Stimulated activated CD8-positive, alpha-beta memory T cell treated with anti-CD3 and anti-CD28 coated beads, Interleukin-12 subunit alpha, Interleukin-12 subunit beta, amount 100 ng/mL, for 4 hours (primary cell): ENCODE measurements around the gene TCAP.
"Not testable (repeated sequence)": the region's sequence is repeated elsewhere in the genome, so short reads cannot be mapped to it uniquely, and the experiment has no call there.

Experiments
- DNase-seq: peaks from one replicate; pipeline ENCODE4 v3.0.0-alpha.2; 2020; ENCODE audit warnings: low read depth

Gene TCAP

DNA sequence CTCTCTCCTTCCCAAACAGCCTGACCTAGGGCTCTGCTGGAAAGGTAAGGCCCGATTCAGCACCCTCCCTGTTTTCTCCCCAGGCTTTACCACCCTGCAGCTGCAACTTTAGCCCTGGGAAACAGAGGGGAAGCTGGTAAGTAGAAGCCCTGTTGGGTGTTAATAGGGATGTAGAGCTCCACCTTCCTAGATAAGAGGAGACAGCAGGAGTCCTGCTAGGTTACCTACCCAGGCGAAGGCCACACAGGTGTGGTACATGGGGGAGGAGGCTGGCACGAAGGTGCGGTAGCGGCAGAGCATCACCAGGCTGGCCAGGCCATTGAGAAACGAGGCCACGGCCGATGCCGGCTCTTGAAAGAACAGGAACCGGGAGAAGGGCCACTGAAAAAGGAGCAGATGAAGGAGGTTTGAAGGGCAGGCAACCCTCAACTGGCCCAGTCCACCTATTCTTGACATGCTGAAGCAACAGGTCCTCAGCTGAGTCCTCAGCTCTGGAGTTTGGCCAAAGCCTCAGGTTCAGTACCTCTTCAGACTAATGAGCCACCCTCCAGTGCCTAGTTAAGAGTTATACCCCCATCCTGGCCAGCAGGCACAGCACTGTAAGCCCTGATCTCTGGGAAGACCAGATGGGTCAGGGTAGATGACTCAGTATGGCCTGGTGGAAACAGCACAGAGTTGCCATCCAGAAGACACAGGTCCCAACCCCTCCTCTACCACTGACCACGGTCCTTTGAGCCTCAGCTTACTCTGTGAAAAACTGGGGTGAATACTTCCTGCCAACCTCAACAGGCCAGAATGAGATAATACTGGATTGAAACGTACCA lies 19.4 kb downstream of the TCAP start:
- no peak for DNase-seq

DNA sequence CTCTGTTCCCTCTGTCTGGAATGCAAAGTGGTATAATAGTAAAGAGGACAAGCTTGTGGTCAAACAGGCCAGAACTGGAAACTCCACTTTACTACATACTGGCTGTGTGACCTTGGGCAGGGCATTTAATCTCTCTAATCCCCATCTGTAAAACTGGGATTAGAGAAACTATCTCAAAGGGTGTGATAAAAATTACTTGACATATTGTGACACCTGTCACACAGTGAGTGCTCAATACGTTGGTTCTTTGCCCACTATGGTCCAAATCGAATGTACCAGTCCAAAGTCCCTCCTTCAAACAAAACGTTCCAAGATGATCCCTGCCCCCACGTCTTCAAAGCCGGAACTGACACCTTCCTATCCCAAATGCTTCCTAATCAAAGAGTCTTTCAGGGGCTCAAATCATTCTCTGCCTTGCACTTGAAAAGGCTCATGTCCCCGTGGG lies 22.0 kb downstream of the TCAP start:
- no peak for DNase-seq

DNA sequence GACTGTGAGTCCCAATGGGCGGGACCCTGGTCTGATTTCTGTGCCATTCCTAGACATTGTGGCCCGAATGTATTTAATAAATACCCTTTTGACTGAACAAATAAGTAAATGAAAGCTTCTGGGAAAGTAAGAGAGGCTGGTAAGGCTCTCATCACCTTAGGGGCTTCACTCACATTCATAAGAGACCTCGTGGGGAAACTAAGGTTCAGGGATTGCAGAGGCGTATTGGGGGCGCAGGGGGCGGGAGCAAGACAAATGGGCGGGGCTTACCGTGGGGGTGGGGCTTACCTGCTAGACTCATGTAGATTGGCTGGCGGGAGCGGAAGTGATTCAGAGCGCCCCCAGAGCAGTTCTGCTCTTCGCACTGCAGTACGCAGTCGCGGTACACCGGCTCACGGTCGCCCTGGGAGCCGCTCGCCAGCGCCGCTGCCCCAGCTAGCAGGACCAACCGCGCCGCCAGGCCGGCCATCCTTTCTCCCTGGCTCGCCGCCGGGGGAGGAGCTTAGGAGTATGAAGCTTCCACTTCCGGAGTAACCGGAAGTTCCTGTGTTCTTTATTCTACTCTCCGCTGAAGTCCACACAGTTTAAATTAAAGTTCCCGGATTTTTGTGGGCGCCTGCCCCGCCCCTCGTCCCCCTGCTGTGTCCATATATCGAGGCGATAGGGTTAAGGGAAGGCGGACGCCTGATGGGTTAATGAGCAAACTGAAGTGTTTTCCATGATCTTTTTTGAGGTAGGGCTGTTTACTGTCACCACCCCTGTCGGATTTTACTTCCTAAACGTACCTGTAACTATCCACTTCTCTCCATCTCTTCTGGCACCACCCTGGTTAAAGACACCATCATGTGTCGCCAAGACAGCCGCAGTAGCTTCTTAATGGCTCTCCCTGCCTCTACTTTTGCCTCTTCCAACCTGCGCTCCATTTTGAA lies 22.7 kb downstream of the TCAP start, which contains the start of gene PGAP3:
PGAP3 (minus strand) TSS at position 512 of the 929 bp plus-strand sequence; CDS start at position 469, 43 bp downstream.
- peak; percentile 71 for DNase-seq

DNA sequence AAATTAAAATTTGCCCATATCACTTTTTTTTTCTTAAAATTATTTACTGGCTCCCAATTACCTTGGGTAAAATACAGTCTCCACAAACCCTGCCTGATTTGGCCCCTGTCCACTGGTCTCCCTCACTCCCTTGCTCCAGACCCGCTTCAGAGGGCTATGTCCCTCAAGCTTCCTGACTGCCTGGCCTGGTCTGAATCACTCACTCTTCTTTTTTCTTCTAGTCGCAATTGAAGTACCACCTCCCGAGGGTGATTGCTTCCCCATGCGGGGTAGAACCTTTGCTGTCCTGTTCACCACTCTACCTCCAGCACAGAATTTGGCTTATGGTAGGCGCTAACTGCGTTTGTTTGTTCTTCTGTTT lies 23.3 kb downstream of the TCAP start:
- DNase-seq, result no peak

DNA sequence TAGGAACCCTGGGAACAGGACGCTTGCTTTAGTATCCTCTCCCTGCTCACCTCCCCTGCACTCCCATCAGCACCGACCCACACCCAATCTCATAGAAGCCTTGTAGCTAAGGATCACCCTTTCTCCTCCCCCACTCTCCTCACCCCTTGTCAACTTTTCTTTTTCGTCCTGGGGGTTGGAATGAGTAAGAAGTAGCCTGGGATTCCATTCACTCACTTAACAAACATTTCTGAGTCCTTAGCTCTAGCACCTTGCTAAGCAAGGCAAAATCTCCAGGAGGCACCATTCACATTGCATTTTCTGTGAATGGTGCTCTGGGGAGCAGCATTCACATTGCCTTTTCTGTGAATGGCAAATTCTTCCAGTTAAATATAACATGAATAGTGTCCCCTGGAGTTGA lies 23.8 kb downstream of the TCAP start:
- DNase-seq, result no peak

DNA sequence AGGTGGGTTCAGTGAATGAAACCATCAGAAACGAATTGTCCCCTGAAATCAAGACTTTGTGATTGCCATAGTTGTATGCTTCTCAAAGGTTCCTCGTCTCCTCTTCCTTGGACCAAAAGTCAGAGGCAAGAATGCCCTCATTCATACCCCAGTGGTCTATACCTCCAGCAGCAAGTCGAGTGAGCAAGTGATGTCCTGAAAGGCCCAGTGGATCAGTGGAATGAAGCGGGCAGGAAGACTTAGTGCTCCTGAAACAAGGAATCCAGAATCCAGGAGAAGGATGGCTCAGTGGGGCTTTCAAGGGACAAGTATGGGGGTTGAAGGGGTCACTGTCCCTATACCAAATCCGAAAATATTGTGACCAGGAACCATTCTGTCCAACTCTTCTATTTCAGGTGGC lies 29.4 kb downstream of the TCAP start:
- DNase-seq, result no peak

DNA sequence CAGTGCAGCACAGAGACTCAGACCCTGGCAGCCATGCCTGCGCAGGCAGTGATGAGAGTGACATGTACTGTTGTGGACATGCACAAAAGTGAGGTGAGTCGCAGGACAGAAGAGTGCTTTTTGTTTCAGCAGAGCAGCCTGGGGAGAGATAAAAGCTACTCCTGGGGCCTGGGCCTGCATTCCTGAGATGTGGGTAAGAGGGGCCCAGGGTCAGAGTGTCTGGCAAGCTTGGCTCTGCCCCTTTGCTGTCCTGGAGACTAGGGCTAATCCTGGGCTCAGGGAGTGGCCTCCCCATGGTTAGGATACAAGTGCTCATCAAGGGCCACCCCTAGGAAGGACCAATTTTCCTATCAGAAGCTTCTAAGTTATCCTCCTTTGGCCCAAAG lies 29.9 kb downstream of the TCAP start:
- DNase-seq, result no peak

DNA sequence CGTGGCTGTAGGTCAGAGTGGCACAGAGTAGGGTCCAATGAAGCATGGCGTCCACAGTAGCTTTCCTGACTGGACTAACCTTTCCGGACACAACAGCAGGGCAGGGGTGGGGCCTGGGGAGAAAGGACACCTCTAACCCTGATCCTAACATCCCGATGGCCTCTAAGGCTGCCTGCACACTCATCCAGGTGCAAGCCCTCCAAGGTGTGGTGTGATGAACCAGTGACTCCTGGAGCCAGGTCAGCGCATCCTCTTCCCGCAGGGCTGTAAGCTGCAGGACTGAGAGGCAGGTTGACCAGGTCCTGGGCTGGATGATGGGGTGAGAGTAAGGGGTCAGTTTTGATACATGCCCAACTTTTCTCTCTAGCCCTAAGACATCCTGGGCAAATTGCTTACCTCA lies 31.6 kb downstream of the TCAP start:
- DNase-seq, result no peak

DNA sequence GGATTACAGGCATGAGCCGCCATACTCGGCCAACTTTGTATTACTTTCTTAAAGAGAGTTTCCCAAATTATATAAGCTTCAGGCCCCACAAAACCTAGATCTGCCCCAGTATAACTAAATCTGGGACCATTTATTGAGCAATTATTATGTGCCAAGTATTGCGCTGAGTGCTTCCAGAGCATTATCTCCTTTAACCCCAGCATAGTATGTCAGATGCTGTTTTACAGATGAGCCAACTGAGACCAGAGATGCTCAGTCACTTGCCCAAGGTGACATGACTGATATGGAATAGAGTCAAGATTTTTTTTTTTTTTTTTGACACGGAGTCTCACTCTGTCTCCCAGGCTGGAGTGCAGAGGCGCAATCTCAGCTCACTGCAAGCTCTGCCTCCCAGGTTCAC lies 32.8 kb downstream of the TCAP start:
- no peak for DNase-seq

DNA sequence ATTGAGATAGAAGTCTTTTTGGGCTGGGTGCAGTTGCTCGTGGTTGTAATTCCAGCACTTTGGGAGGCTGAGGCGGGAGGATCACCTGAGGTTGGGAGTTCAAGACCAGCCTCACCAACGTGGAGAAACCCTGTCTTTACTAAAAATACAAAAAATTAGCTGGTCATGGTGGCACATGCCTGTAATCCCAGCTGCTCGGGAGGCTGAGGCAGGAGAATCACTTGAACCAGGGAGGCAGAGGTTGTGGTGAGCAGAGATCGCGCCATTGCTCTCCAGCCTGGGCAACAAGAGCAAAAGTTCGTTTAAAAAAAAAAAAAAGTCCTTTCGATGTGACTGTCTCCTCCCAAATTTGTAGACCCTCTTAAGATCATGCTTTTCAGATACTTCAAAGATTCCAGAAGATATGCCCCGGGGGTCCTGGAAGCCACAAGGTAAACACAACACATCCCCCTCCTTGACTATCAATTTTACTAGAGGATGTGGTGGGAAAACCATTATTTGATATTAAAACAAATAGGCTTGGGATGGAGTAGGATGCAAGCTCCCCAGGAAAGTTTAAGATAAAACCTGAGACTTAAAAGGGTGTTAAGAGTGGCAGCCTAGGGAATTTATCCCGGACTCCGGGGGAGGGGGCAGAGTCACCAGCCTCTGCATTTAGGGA lies 34.1 kb downstream of the TCAP start:
- not testable (repeated sequence) for DNase-seq

DNA sequence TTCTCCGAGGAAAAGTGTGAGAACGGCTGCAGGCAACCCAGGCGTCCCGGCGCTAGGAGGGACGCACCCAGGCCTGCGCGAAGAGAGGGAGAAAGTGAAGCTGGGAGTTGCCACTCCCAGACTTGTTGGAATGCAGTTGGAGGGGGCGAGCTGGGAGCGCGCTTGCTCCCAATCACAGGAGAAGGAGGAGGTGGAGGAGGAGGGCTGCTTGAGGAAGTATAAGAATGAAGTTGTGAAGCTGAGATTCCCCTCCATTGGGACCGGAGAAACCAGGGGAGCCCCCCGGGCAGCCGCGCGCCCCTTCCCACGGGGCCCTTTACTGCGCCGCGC lies 34.6 kb downstream of the TCAP start, which contains the start of gene ERBB2:
ERBB2 (plus strand) TSS at position 247 of the 330 bp plus-strand sequence. CDS start 175 bp downstream, outside the sequence.
- no peak for DNase-seq

DNA sequence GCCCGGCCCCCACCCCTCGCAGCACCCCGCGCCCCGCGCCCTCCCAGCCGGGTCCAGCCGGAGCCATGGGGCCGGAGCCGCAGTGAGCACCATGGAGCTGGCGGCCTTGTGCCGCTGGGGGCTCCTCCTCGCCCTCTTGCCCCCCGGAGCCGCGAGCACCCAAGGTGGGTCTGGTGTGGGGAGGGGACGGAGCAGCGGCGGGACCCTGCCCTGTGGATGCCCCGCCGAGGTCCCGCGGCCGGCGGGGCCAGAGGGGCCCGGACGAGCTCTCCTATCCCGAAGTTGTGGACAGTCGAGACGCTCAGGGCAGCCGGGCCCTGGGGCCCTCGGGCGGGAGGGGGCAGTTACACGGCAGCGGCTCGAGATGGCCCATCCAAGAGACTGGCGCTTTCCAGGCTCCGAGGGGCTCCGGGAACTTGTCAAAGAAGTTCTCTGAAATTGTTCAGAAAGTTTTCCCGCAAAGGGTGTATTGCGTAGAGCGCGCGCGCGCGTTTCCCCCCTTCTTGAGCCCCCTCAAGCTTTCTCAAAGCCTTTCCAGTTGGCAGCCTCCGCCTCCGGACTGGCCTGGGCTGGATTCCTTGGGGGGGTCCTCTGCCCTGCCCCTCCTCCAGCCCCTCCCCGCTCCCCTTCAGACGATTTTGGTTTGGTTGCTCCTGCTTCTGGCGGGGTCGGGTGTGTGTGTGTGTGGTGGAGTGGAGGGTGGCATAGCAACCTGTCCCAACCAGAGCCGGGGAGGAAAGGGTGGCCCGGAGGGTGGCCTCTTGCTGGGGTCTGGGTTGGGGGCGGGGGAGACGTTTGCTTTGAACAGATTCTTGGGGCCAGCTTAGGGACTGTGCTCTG lies 35.2 kb downstream of the TCAP start:
- DNase-seq, result no peak

DNA sequence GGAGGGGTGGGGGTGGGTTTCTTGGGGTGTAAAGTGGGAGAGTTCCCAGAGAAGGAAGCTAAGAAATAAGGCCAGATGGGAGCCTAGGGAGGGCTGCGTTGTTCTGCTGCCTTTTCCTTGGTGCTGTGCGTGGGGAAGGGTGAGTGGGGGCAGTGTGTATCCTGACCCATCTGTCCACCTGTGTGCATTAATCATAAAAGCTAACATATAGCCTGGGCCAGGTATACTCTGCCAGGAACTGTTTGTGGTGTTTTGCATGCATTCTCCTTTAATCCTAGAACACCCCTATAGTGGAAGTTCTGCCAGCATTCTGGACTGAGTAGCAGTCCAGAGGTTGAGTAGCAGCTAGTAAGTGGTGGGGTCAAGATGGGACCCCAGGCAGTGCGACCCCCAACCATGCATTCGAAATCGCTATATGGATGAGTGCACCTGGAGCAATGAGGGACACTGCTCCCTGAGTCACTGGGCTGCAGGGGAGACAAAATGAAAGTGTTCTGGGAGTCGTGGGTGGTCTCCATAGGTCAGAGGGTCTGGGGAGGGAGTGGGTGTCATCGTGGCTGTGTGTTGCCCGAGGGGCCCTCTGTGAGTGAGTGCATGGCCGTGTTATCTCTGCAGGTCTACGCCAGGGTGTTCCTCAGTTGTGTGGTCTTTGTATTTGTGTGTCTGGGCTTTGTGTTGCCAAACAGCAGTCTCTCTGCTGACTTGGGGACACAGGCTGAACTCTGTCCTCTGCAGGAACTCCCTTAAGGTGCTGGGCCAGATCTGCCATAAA lies 36.0 kb downstream of the TCAP start:
- no peak for DNase-seq

DNA sequence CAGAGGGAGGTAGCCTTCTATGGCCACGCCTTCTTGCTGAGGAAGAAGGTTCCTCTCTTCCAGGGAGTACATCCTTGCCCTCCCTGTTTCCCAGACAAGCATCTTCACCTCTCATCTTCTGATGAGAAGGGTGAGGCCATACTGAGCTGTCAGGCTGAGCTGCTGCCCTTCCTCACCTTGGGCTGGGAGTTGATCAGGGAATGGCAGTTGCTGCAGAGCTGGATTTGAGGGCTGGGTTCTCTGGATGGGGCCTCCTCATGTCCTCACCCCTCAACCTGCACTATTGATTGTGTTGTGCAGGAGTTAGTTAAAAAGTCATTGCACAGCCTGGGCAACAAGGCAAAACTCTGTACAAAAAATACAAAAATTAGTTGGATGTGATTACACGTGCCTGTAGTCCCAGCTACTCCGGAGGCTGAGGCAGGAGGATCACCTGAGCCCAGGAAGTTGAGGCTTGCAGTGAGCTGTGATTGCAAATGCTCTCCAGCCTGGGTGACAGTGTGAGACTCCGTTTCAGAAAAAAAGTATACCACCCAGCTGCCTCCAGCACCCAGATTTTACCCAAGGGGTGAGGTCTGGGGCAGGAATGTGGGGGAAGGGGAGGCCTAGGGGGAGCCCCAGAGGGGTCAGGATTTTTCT lies 36.8 kb downstream of the TCAP start:
- no peak for DNase-seq

DNA sequence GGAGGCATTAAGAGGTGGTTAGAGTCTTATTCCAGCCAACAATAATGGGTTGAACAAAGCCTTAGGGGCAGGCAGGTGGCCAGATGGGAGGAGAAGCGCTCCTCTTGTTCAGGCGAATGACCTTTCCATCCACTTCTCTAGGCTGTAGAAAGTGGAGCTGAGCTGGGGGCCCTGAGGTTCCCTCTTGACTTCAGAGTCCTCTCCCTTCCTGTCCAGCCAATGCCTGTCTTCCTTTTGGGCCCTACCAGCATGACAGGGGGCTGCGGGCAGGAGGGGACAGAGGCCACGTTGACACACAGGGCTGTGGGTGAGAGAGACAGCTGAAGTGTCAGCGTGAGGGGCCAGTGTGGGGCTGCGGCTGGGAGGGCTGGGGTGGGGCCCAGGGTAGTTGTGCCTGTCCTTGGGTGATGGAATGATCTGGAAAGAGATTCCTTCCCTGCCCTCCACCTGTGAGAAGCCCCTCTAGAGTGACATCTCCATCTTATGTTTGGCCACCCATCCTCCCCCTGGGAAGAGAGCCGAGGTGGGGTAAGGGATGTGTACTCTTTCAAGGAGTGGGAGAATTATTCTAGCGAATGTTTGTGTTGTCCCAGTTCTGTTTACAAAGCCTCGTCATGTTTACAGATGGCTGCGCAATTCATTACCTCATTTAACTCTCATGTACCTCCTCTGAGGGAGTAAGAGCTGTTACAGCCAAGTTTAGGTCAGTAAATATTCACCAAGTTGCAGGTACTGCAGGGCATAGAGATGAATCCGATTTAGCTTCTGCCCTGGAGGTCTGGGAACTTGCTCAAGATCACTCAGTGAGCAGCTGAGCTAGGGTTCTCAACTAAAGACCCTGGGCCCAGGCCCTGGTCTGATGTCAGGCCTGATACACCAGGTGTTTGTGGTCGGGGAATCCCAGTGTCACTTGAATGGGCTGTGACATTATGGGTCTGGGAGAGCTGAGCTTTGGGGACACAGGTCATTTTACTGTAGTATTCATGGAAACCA lies 38.0 kb downstream of the TCAP start:
- no peak for DNase-seq

DNA sequence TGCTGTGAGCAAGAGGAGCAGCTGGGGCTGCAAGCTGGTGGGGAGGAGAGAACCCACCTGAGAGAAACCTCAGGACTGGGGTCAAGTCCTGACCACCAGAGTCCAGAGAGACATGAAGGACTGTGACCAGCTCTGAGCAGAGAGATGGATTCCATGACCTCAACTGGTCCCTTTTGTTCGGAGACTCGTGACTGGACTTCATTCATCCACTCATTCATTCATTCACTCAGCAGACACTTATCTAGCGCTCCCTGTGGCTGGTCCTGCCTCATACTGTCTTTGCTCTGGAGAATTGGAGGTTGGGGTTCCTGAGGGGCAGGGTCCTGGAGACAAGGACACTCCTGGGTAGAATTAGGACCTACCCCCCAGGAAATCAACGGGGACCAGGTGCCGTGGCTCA lies 38.8 kb downstream of the TCAP start:
- DNase-seq, result no peak

DNA sequence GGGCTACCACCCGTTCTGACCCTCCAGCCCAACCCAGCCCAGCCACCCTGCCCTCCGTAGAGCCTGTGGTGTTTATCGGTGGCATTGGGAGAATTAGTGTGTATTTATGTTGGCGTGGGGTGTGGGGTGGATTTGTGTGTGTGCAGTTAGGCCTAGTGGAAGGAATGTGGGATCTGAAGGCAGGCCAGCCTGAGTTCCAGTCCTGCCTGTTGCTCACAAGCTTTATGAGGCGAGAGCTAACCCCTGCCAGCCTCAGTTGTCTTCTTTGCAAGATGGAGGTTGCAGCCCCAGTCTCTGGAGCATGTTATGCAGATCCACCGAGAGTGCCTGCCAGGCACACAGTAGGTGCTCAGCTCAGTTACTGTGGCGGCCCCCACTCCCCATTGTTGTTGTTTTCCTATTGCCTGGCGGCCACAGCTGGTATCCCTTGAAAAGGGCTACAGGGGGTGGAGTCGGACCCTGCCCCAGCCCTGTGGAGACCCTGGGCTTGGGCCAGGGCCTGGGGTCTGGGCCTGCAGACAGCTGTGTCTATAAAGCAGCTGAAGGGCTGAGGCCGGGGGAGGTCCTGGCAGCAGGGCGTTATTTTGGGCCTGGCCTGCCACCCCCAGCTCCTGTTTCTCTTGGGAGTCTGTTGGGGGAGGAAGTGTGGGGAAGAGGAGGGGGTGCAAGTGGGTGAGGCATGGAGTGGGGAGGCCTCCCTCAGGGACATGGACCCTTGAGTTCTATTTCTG lies 39.8 kb downstream of the TCAP start:
- no peak for DNase-seq

DNA sequence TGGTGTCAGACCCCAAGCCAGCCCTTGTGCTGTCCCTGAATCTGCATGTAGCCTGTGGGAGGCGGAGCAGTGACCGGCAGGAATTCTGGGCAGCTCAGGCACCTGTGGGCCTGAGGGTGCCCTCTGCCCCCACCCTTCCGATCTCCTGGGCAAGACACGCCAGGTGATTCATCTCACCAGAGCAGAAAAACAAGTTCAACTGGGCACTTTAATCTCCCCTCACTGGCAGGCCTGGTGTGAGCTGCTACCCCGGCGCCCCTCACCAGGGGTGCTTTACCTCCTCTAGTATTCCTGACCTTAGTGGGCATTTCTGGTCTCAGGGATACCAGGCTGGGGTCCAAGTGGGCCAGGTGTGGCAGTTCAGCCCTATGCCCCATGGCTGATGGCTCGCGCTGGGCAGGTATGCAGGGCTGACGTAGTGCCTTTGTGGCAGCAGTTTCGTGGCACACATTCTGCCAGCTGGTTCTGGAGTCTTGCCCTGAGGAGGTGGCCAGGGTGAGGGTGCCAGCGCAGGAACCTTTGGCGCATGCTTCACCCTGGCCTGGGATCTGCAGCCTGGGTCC lies 40.7 kb downstream of the TCAP start:
- no peak for DNase-seq
